SKM-1 treated with dmso at 0.1 percent for 144 hours (cell line): Measurements from ENCODE around the gene LPCAT1.
"Not testable (repeated sequence)": the region's sequence is repeated elsewhere in the genome, so short reads cannot be mapped to it uniquely, and the experiment has no call there.

Experiments used
- DNase-seq: peaks from one replicate; lab custom pipeline; 2025; ENCODE audit not compliant: unreplicated experiment; lab: John Stamatoyannopoulos, UW

Gene LPCAT1

GRCh38 chr5:1431021-1431811 is 92.5 kb downstream of the LPCAT1 start:
- no peak for DNase-seq

- DNase-seq: no peak
These were observed 93.5 kb downstream of the LPCAT1 start for GRCh38 chr5:1430121-1430795.

GRCh38 chr5:1429496-1429895 is 94.3 kb downstream of the LPCAT1 start:
- DNase-seq: no peak

DNA sequence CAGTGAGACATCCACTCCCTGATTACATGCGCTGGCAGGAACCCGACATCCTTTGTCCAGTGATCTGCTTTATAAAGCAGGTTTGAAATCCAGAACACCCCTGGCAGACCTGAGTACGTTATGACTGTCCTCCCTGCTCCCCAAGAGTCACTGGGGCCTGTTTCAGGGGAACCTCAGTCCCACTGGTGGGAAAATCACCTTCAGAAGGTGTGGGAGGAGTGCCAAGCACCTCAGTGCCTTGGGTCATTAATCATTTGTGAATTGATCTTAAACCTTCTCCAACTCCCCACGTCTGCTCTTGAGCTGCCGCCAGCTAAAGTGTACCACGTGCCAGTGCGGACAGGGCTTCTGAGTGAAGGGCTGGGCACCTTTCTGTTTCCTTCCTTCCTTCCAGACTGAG is 94.7 kb downstream of the LPCAT1 start:
- no peak for DNase-seq

DNA sequence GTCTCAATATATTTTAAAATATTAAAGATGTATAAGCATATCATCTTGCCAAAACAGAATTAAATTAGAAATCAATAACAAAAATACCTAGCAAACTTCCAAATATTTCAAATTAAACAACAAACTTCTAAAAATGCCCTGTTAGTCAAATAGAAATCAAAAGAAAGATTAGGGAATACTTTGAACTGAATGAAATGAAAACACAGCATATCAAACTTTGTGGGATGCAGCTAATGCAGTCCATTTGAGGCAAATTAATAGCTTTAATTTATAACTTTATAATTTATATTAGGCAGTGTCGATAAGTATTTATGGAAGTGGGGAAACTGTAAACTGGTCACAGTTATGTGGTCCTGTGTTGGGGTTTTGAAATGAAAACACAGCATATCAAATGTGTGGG is 95.7 kb downstream of the LPCAT1 start:
- DNase-seq: no peak

GRCh38 chr5:1424716-1425115 is 99.0 kb downstream of the LPCAT1 start:
- DNase-seq: no peak

DNA sequence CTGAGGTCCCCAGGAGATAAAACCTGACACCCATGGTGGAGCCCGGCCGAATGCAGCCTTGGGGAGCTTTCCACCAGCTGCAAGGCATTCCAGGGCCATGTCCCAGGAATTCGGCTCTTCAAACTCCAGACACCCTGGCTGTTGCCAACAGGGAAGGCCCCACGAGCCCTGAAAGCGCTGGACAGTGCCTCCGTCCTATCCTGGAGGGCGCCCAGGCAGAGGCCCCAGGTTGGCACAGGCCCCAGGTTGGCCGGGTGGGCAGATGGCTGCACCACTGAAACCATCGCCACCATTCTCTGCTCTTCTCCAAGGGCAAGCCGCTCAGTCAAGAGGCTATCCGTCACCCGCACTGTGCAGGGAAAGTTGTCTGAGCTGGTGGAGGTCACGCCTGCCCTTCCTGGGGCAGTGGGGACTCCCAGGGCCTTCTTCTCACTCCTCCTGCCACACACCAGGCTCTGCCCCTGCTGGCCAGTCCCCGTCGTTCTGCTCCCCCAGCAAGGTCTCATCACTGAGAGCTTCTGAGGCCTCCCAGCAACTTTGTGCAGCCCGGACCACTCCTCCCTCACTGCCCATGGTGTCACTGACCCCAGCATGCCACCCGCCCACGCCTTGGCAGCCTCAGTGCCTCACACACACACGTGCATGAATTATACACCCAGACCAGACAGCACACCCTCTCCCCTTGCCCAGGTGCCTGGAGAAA is 99.7 kb downstream of the LPCAT1 start:
- no peak for DNase-seq

GRCh38 chr5:1422522-1422921 is 101.2 kb downstream of the LPCAT1 start:
- DNase-seq: not testable (repeated sequence)

GRCh38 chr5:1421521-1422341 is 102.0 kb downstream of the LPCAT1 start:
- DNase-seq: no peak

DNA sequence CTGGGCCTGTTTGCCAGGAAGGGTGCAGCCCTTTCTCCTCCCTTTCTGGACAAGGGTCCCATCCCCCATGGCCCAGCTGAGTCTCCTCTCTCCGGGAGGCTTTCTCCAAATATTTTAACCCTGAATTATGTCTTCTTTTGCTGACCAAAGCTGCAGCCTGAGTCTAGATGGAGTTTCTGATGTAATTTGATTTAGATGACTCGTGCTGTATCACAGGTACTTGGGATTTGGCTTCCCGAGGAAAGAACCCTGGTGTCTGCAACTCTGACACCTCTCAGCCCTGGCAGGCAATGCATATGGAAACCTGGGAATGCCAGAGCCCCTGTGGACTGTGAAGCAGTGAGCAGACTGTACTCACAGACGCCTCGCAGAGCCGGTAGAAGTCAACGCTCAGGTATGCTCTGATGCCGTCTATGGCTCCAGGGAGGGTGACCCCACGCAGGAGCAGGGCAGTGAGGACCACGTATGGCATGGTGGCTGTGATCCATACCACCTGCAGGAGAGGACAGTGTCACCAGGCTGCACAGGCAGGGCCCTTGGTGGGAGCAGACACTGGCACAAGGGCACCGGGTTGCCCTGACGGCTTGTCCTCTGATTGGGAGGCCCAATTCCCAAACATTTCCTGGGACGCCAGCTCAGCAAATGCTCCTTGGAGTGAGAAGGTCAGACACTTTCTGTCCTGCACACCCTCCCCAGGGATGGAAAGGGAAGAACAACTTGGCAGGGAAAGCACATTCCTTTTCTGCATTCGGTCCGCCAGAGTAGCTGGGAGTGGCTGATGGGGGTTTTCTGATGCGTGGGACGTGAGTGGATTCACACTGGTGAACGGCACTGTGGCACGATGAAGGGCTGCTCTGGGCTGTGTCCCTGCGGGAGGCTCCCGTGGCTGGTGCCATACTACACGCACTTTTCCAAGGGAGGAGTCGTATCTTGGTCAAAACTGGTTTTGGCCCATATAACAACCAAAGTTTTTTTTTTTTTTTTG is 103.3 kb downstream of the LPCAT1 start:
- no peak for DNase-seq

- DNase-seq: no peak
These were observed 104.1 kb downstream of the LPCAT1 start for GRCh38 chr5:1419476-1420210.

- no peak for DNase-seq
These were observed 104.9 kb downstream of the LPCAT1 start for GRCh38 chr5:1418921-1419280.

DNA sequence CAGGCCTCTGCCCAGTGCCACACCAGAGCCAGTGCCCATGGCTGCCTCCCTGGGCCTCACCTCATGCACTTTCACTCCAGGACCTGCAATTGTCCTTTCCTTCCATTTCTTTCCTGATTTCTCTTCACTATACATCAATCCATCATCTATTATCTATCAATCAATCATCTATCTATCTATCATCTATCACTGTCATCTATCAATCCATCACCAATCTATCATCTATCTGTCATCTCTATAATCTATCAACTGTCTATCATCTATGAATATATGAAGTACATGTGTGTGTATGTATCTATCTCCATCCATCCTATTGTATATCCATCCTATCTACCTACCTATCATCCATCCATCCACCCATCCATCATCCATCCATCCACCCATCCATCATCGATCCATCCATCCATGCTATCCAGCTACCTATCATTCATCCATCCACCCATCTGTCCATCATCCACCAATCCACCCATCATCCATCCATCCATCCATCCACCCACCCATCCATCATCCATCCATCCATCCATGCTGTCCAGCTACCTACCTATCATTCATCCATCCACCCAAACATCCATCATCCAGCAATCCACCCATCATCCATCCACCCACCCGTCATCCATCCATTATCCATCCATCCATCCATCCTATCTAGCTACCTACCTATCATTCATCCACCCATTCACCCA is 105.4 kb downstream of the LPCAT1 start:
- no peak for DNase-seq

GRCh38 chr5:1417586-1418225 is 106.1 kb downstream of the LPCAT1 start:
- no peak for DNase-seq

DNA sequence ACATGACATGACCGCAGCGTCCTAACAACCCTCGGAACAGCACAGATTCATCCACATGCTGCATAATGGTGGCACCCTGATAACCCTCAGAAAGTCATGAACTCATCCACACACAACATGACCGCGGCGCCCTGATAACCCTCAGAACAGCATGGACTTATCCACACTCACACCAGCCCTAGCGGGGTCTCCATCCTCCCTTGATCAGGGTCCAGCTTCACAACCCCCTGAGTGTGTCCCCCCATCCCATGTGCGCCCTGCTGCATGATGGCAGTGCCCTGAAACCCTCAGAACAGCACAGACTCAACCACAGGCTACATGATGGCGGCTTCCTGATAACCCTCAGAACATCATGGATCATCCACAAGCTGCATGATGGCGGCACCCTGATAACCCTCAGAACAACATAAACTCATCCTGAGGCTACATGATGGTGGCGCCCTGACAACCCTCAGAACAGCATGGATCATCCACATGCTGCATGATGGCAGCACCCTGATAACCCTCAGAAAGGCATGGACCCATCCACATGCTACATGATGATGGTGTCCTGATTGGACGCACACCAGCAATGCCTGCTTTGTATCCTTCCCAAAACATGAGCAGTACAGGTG is 106.8 kb downstream of the LPCAT1 start:
- DNase-seq: no peak

GRCh38 chr5:1415626-1416360 is 108.0 kb downstream of the LPCAT1 start:
- DNase-seq: no peak

GRCh38 chr5:1415059-1415425 is 108.7 kb downstream of the LPCAT1 start:
- DNase-seq: no peak
